ENCODE measurements around the gene ATG2A.

The ATG2A gene

DNA sequence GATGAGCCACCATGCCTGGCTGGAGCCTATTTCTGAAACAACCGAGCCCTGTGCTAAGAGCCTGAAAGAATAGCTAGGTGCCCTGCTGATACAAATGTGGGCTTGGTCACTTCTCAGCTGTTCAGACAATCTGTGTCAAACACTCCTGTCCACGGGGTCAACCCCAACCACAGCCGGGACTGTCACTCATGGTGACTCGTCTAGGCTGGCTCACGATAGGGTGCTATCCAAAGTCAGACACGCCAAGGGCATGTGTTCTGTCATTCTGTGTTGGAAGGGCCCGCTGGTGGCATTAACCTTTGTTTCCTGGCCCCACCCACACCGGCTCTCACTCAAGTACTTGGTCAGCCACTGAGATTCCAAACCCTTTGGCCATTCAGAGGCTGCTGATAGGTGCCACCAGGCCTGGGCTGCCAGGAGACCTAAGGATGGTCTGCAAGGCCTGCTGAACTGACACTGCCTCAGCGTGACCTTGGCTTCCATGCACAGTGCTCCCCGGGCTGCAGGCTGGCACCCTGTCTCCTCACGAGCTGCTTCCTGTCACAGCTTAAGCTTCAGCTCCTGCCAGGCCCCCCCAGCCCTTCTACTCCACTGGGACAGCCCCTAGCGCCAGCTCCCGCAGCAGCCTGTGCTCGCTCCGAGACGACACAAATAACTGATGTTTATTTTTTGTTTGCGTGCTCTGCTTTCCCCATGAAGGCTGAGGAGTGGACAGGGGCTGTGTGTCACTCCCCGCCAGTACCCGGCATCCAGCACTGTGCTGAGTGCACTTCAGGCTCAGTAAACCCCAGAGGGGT lies 58.3 kb downstream of the ATG2A start:
- in situ Hi-C loops (cut with MboI; ENCODE audit: low sequenced_read_pairs): no loop called here

DNA sequence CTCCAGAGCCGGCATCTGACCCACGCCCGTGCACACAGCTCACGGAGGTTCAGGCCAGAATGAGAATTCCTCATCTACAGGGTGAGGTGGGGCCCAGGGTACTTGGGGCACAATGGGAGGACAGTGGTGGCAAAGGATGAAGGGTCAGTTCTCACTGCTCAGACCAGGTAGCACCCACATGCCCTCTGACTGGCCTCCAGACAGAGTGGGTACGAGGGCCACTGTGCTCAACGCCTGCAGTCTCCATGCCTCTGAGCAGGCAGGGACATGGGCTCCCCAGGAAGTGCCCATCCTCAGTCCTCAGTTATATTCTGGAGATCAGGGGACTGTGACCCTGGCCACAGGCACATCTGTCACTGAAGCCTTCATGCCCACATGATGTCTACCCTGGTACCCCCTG lies 59.5 kb downstream of the ATG2A start:
- in situ Hi-C loops (cut with MboI; ENCODE audit: low sequenced_read_pairs): no loop called here

DNA sequence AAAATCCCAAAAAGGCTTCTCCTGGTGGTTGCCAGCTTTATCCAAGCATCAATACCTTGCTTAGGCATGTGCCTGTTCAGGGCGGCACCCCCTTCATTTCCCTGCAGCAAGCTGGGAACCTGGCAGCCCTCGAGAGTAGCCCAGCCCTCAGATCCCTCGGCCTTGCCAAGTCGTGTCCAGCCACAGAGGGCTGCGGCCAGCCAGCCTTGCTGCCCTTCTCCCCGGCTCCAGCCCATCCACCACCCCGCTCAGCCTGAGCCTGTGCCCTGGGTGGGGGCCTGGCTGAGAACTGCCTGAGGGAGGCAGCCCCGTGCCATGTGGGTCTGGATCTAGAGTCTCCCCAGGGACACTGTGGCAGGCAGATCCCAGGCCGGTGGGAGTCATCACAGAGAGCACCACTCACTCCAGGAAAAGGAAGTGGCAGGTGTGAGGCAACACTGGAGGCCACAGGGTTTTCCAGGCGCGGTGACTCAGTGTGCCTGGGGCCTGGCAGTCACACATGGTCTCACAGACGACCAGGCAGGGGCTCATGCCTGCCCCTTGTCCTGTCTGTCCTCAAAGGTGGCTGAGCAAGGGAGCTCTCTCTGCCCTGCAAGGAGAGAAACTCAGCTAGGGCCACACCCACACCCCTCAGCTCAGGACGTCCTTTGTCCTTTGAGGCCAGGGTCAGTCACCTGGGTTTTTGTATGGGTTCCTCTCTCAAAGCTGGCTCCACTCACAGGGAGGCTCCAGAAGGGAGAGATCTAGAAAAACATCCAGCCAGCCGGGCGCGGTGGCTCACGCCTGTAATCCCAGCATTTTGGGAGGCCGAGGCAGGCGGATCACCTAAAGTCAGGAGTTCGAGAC lies 60.4 kb downstream of the ATG2A start:
- in situ Hi-C loops (cut with MboI; ENCODE audit: low sequenced_read_pairs): no loop called here

DNA sequence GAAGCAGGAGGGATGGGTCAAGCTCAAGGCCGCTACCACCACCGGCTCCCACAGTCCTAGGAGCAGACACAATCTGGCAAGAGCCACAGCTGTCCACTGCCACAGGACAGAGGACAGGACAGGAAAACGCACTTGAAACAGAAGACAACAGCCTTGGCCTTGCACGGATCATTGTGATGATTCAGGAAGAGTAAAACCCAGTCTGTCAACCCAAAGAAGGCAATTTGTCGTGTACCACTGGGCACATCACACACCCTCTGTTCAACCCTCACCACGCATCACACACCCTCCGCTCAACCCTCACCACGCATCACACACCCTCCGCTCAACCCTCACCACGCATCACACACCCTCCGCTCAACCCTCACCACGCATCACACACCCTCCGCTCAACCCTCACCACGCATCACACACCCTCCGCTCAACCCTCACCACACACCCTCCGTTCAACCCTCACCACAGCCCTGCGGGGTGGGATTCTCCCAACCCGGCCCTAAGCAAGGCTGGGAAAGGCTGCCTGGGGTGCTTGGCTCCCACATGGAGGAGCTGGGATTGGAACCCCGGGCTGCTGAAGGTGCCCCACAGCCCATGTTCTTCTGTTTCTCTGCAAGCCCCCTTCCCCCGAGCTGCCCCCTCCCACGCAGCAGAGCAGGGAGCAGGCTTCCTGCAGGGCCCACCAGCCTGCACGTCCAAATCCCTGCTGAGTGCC lies 61.3 kb downstream of the ATG2A start:
- in situ Hi-C loops (cut with MboI; ENCODE audit: low sequenced_read_pairs): no loop called here

DNA sequence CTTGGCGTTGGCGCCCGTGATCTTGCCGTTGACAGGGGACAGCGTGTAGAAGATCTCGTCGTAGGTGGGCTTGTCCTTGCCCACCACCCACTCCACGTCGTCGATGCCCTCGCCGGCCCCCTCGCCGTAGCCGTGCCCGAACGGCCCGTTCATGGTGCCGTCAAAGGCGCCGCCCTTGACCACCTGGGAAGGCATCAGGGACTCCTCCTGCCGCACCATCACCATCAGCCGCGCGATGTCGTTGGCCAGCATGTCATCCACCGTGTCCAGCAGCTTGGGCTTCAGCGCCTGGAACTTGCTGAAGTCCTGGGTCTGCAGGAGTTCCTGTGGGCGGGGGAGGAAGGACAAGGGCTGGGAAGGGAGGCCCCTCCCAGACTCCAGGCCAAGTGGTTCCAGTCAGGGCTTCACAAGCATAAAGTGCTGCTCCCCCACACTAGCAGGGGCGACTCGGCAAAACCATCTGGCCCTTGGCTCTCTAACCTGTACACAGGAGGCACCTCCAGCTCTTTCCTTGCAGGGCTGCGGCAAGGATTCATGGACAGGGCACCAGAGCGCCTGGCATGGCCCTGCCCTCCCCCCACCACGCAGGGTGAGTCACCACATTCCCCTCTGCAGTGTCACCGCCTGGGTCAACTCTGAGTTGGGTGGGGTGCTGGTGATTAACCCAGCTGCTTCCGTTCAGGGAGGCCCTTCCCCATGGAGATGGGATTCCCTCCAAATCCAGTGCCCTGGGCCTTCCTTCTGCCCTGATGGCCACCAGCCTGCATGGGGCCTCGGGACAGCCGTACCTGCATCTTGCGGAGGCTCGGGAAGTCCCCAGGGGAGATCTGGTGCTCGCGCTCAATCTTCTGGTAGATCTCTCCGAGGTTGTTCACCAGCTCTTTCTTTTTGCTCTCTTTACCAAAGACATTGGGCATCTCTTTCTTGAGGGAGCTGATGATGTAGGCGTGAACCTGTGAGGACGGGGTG lies 62.2 kb downstream of the ATG2A start:
- in situ Hi-C loops (cut with MboI; ENCODE audit: low sequenced_read_pairs): no loop called here

DNA sequence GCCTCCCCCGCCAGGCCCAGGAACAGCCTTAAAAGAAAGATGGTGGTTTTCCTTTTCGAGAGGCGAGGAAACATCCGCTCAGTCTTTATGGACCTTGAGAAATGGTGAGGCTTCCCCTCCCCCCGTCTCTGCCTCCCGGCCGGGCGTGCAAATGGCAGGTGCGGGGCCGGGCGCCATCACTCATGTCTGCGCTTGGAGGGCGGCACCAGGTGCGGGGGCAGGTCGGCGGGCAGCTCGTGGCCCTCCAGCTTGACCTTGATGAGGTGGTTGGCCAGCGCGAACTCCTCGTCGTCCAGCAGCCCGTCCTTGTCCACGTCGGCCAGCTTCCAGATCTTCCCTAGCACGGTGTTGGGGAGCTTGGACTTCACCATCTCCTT lies 62.9 kb downstream of the ATG2A start:
- in situ Hi-C loops (cut with MboI; ENCODE audit: low sequenced_read_pairs): no loop called here

DNA sequence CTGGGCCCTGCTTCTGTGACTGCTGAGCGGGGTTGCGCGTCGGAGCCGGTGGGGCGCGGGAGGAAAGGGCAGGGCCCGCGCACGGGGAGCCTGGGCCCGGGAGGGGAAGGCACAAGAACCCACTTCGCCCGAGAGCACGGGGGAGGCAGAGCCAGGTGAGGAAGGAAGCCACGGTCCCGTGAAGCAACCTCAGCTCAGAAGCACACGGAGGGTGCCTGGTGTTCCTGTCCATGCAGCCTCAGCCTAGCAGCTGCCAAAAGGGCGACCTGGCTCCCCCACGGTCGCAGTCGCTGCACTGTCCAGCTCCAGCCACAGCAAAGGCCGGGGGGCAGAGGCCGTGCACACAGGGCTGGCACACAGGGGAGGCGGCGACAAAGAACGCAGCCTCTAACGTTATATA lies 63.3 kb downstream of the ATG2A start:
- in situ Hi-C loops (cut with MboI; ENCODE audit: low sequenced_read_pairs): no loop called here

DNA sequence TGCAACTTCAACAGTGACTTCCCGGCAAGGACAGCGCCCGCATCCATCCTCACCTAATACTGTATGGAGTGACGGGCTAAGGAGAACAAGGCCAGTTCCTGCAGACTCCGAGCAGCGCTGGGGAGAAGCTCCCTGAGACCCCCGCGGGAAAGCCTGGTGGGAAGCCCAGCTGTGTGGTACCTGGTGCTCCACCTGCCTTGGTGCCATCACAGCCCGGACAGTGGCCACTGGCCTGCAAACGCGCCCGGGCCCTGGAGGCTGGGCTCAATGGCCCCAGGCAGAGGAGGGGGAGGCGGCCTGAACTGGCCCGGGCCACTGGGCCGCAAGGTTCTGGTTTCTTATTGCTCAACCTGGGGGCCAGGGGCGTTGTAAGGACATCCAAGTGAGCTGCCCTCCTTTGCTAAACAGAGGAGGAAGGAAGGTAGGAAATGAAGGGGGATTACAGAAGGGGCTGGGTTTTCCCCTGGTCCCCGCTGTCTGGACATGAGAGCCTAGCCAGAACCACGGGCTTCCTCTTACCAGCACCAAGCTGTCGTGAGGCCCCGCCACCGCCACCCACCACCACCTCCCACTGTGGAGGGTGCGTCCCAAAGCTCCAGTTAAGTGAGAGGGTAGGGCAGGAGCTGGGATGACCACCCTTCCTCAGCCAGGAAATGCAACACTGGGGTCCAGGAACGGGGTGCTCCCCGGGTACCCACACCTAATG lies 64.1 kb downstream of the ATG2A start:
- in situ Hi-C loops (cut with MboI; ENCODE audit: low sequenced_read_pairs): no loop called here

DNA sequence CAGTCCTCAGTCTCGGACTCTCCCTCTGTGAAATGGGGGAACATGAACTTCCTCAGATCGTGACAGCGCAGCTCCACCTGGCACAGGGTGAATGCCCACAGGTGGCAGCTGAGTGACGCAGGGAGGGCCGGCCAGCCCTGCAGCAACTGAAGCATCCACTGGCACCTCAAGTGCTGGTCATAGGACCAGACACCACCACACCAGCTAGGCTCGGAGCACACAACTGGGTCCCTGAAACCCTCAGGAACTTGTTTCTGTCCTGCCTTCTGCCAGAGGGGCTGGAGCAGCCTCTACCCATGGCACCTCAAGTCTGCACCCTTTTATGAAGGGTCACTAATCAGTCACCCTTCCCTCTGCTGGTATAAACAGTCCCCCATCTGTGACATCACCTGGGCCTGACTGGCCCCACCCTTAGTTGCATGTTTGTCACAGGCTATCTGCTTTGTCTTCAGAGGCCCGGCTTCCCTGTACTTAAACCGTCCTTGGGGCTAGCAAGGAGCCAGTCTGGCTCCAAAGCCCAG lies 65.1 kb downstream of the ATG2A start:
- in situ Hi-C loops (cut with MboI; ENCODE audit: low sequenced_read_pairs): no loop called here

DNA sequence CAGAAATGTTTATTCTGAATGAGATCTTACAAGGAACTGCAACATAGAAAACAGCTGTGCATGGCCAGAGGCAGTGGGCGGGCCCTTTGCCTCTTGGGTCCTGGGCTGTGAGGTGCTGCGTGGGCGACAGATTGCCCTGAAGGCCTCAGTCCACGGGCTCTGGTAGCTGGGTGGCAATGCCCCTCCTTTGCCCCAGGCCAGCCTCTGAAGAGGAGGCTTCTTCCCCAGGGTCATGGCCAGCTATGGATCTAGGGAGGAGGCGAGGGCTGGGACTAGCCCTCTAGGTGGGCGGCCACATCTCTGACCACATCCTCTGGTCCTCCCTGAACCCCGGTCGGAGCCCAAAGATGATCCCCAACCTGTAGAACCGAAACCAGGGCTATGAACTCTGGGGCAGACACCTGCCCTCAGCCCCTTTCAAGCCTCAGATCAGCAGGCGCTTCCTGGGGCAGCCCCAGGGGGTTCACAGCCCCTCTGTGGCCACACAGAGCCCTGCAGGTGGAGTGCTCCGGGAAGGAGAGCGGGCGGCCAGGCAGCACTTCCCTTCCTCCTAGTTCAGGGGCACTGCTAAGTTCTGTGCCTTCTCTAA lies 65.9 kb downstream of the ATG2A start:
- in situ Hi-C loops (cut with MboI; ENCODE audit: low sequenced_read_pairs): no loop called here

DNA sequence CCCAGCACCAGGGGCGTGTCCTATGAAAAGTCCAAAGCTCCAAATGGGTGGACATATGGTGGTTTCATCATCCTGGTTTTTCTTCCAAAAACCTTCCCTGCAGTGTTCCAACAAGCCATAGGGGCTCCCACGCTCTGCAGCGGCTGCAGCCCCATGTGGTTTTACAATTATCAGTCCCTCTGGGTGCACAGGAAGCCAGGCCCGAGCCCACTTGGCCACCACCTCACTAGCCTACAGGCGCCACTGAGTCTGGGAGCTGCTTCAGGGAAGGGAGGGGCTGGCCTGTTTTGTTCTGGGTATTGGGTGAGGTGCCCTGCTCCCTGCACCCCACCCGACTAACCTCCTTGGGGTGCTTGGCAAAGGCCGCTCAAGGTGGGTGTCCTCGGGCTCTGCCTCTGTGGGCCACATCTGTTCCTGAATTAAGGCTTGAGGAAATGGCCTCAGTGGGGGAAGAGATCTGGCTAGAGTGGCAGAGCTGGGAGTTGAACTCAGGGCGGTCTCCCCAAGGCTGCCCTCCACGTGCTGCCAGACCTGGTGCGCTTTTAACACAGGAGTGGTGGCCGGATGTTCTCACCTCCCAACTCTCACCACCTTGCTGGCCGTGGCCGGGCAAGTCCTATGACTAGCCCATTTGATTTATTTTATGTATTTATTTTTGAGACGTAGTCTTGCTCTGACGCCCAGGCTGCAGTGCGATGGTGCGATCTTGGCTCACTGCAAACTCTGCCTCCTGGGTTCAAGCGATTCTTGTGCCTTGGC lies 67.2 kb downstream of the ATG2A start:
- in situ Hi-C loops (cut with MboI; ENCODE audit: low sequenced_read_pairs): loop anchor here (5.0 kb wide), 1 partner anchor 43 kb away; no protein-coding TSS in a partner anchor

DNA sequence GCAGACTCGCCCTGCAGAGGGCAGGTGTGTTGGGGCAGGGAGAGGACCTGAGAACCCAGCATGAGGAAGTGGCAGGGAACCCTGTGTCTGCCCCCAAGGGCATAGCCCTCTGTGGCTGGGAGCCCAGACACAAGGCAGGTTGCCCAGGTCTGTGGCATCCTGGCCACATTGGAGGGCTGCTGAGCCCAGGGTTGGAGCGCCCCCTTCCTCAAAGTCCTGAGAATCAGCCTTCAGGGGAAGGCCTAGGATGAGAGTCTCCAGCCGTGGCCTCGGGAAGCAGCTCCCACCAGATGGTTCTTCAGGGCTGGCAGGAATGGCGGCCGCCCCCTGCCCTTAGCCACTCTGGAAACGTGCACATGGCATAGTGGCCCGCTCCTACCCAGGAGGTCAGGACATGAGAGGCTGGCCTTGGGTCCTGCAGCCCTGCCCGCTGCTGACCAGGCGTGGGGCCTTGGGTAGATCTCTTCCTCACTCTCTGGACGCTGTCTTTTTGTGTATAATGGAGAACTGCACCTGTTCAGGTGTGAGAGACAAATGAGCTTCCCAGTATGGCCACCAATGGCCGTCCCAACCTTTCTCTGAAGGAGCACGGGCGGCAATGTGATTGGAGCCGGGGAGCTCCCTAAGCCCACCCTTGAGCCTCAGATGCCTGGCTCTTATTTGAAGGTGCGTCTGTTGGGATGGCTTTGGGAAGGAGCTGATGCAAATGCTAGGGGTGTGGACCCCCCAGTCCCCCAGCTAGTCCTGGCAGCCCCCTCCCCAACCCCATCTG lies 68.0 kb downstream of the ATG2A start:
- in situ Hi-C loops (cut with MboI; ENCODE audit: low sequenced_read_pairs): loop anchor here (5.0 kb wide), 1 partner anchor 43 kb away; no protein-coding TSS in a partner anchor

DNA sequence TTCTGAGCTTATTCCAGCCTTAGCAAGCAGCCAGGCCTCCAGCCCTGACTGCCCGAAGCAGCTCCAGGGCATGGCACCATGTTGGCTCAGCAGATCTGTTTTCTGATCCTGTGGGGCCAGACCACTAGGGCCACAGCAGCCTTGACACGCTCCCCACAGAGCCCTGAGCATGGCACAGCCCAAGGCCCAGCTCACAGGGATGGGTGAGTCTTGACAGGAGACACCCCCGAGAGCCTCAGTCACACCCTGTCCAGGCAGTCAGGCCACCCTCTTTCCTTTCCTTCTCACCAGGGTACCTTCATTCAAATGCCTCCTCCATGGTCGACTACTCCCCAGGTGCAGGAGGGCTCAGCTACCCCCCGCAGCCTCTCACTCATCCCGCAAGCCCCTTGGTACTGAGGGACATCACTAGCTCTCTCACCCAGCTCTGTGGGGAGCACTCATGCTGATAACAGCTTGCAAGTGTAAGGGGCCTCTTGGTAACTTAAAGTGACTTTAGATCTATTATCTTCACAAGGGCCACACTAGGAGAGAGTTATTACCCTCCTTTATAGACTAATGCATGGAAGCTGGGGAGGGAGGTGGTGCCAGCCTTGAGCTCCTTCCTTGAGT lies 68.7 kb downstream of the ATG2A start:
- in situ Hi-C loops (cut with MboI; ENCODE audit: low sequenced_read_pairs): loop anchor here (5.0 kb wide), 1 partner anchor 44 kb away; no protein-coding TSS in a partner anchor

DNA sequence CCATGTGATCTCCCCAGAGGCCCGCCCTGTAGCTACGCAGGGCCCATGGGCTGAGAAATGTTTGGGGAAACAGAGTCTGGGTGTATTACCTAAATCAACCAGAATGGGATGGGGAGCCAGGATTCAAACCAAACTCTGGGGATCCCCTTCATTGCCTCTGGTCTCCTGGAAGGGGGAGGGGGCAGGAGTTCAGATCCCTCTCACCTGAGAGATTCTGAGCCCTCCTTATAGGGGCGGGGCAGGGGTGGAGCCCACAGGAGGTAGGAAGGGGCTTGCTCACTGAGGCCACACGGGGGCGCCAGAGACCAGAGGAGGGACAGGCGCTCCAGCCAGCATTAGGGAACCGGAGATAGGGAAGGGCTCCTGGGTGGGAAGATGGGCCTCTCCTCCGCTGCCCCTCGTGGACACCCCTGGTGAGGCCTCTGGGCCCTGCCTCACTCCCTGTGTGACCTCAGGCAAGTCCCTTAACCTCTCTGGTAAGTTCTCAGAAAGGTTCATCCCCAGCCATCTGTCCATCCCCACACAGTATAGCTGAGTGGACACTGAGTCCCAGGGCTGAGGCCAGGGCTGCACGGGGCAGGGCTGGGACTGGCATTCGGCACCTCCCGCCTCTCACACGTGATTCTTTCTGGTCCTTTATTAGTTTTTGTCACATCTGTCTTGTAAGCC lies 69.9 kb downstream of the ATG2A start:
- in situ Hi-C loops (cut with MboI; ENCODE audit: low sequenced_read_pairs): loop anchor here (5.0 kb wide), 1 partner anchor 45 kb away; no protein-coding TSS in a partner anchor

DNA sequence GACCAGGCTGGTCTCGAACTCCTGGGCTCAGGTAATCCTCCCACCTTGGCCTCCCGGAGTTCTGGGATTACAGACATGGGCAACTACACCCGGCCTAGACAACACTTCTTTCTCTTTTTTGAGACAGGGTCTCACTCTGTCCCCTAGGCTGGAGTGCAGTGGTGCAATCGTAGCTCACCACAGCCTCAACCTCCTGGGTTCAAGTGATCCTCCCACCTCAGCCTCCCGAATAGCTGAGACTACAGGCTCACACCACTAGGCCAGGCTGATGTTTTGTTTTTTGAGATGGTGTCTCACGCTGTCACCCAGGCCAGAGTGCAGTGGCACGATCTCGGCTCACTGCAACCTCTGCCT lies 71.3 kb downstream of the ATG2A start:
- in situ Hi-C loops (cut with MboI; ENCODE audit: low sequenced_read_pairs): loop anchor here (5.0 kb wide), 1 partner anchor 47 kb away; no protein-coding TSS in a partner anchor

DNA sequence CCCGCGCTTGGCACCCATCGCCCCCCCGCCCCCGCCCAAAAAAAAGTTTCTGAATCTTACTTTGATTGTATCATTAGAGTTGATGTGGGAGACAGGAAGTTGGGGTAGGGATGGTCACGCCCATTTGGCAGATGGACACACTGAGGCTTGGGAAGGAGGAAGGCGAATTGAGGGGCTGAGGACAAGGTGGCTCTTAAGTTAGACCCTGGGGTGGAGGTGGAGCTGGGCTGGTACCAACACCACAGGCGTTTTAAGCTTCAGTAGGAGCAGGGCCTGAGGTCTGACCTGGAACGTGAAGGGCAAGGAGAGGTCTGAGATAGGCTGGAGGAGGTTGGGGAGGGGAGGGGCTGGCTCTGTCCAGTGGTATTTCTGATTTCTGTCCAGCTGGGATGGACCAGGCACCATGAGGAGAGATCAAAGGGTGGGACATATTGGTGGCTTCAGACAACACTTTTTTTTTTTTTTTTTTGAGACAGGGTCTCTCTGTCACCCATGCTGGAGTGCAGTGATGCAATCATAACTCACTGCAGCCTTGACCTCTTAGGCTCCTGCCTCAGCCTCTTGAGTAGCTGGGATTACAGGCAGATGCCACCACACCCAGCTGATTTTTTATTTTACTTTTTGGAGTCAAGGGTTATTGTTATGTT lies 71.8 kb downstream of the ATG2A start:
- in situ Hi-C loops (cut with MboI; ENCODE audit: low sequenced_read_pairs): loop anchor here (5.0 kb wide), 1 partner anchor 47 kb away; no protein-coding TSS in a partner anchor
